WTC11 (cell line): ENCODE data around the gene KIF26A.

Experiments used
- CTCF ChIP-seq: fragments of 200-600 bp; IDR thresholded peaks from 2 replicates; pipeline ENCODE4 v1.8.0; 2022; ENCODE audit warnings: antibody characterized with exemption
- NFYB ChIP-seq: sonication (generic); formaldehyde crosslinking; conservative IDR thresholded peaks from 2 replicates; pipeline ENCODE4 v1.8.0; 2022; ENCODE audit warnings: low read depth, missing genetic modification reagents
- ZNF317 ChIP-seq: sonication (generic); formaldehyde crosslinking; IDR thresholded peaks from 2 replicates; pipeline ENCODE4 v1.8.1; 2023; ENCODE audit warnings: low read depth, mild to moderate bottlenecking, moderate library complexity, missing genetic modification reagents, borderline replicate concordance
- ZNF425 ChIP-seq: fragments of 250-450 bp; sonication (Bioruptor Pico); conservative IDR thresholded peaks from 2 replicates; pipeline ENCODE4 v1.9.0; 2021; ENCODE audit warnings: mild to moderate bottlenecking
- ZNF671 ChIP-seq: fragments of 250-450 bp; sonication (Bioruptor Pico); IDR thresholded peaks from 2 replicates; pipeline ENCODE4 v1.8.0; 2021; ENCODE audit warnings: mild to moderate bottlenecking

DNA sequence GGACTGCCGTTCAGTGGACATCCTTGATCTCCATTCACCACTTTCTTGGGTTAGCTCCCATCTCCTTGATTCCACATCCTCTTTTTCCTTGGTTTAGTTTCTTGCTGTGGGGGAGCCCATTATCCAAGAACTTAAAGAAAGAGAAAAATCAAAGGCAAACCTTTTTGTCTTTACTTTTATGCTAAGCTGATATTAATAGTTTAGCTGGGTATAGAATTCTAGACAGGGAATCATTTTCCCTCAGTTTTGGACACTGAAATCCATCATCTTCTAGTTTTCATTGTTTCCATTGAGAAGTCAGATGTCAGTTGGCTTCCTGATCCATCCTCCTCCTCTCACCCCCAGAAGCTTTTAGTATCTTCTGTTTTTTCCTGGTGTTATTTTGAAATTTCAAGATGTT, 8.8 kb upstream of the KIF26A start:
- no peak for TF ChIP-seq NFYB (CRISPR knock-in tag)
- no peak for TF ChIP-seq CTCF
- 0 out of 2 replicates have a peak, but pooled peaks have one; percentile 29 for TF ChIP-seq ZNF317 (CRISPR knock-in tag)
- no peak for TF ChIP-seq ZNF671 (CRISPR knock-in tag)
- no peak for TF ChIP-seq ZNF425 (CRISPR knock-in tag)
